ENCODE results near the gene ZFYVE9. TPM values are rescaled to one million over a fixed set of nuclear protein-coding genes. Genes with fewer than 3 reads are reported as not detected.

Gene ZFYVE9
- total and polyA plus RNA-seq, 2 of the 8 experiments (the other 6 are each of a cell fraction or from before 2014, with no cell fraction given) = 5.8 to 26.5 TPM

GRCh38 chr1:52145137-52145536, 3.2 kb downstream of the ZFYVE9 start:
- Histone ChIP-seq H3K14ac (ENCODE audit: insufficient read length) (no peak overlapping the region), H3K9ac (replicated peaks in 1 of 4; ENCODE audit: extremely low read depth in 1 of 4, low read depth in 3 of 4, low read length in 3 of 4) (no peak overlapping the region; a peak in 1 of 7 replicates), H2BK15ac (ENCODE audit: low read length) (no peak overlapping the region), H4K20me1 (replicated peaks in 1 of 2; ENCODE audit: control insufficient read depth in 1 of 2, insufficient read depth in 2 of 2, low read length in 2 of 2) (peaks cover 0 to 2% of the 10 kb centered on the region in 2 experiments), H3K27ac (ENCODE audit: low read depth, low read length) (no peak overlapping the region), H4K5ac (ENCODE audit: insufficient read length, low read depth, low read length) (no peak overlapping the region), H4K91ac (replicated peaks; ENCODE audit: insufficient read length, low read length) (no peak overlapping the region), H3K79me2 (ENCODE audit: control insufficient read depth in 1 of 2, insufficient read depth in 2 of 2, low read length in 2 of 2) (peaks cover 0 to 59% of the 10 kb centered on the region in 2 experiments; a peak in 3 of 4 replicates), H3K56ac (replicated peaks; ENCODE audit: insufficient read length, low read depth, low read length) (no peak overlapping the region), H3K4me2 (ENCODE audit: insufficient read depth in 1 of 2, low read depth in 2 of 2, low read length in 2 of 2) (no peak overlapping the region), H2BK120ac (replicated peaks; ENCODE audit: low read depth, low read length) (no peak overlapping the region), H3K4ac (replicated peaks; ENCODE audit: insufficient read length, low read depth, low read length) (no peak overlapping the region), H3K4me1 (replicated peaks in 1 of 4; ENCODE audit: control insufficient read depth in 3 of 4, insufficient read depth in 4 of 4, low read length in 3 of 4) (no peaks in the 10 kb centered on the region), H3K23me2 (ENCODE audit: low read depth, low read length) (peaks cover 4% of the 10 kb centered on the region; the same call in 1 of the 2 replicates), H3K9me3 (ENCODE audit: insufficient read depth in 2 of 2, low read depth in 1 of 2, low read length in 1 of 2) (no peaks in the 10 kb centered on the region), H3K27me3 (replicated peaks in 1 of 4; ENCODE audit: control insufficient read depth in 3 of 4, extremely low read depth in 1 of 4, insufficient read depth in 3 of 4, low read length in 3 of 4) (no peaks in the 10 kb centered on the region), H4K8ac (ENCODE audit: extremely low read depth, insufficient read depth, low read length) (no peak overlapping the region), H2BK5ac (ENCODE audit: low read depth, low read length) (no peak overlapping the region), H3K36me3 (ENCODE audit: control insufficient read depth in 2 of 4, insufficient read depth in 4 of 4, low read length in 3 of 4) (no peaks in the 10 kb centered on the region), H3K23ac (ENCODE audit: insufficient read length) (no peak overlapping the region), H2AK5ac (ENCODE audit: low read depth, low read length) (no peak overlapping the region), H2BK20ac (ENCODE audit: low read length) (no peak overlapping the region), H3K18ac (ENCODE audit: extremely low read depth, low read length) (no peak overlapping the region), H2AFZ (ENCODE audit: low read length) (no peak overlapping the region), H3K4me3 (ENCODE audit: extremely low read depth in 1 of 4, insufficient read depth in 2 of 4, low read depth in 3 of 4, low read length in 4 of 4) (no peak overlapping the region), H2BK12ac (ENCODE audit: low read depth, low read length) (no peak overlapping the region), H3K79me1 (ENCODE audit: low read depth, low read length) (no peaks in the 10 kb centered on the region)
- whole genome bisulfite sequencing, 2 experiments (ENCODE audit: extremely low coverage in 1 of 2, insufficient coverage in 1 of 2, insufficient read length in 1 of 2, insufficient replicate concordance in 2 of 2, low coverage in 1 of 2, low lambda C conversion rate in 2 of 2, missing lambda C conversion rate in 1 of 2) = 75% methylated on average over 2 of the region's 2 CpGs; no CpG with 5 or more reads in 1 of the 2 experiments
- no peak for DNase-seq (ENCODE audit: low read depth in 1 of 2, low spot score in 2 of 2)
- ChIA-PET CTCF (ENCODE audit: partially characterized antibody) (no interaction called here), POLR2A (ENCODE audit: partially characterized antibody) (interaction anchor here (0.7 to 1.8 kb wide), 2 partner anchors 9 to 206 kb away, joined by 3 to 6 read pairs; no protein-coding TSS in a partner anchor)
- no peak for FAIRE-seq
- TF ChIP-seq MAX (IDR thresholded peaks at IDR 0.05) (no peak), SIRT6 (IDR thresholded peaks at IDR 0.05; ENCODE audit: low read length) (no peak), BACH1 (IDR thresholded peaks at IDR 0.05; ENCODE audit: low read length) (no peak), CHD2 (IDR thresholded peaks at IDR 0.05; ENCODE audit: low read length) (no peak), GABPA (IDR thresholded peaks at IDR 0.05; ENCODE audit: borderline replicate concordance, insufficient read depth, low read length) (no peak), ASH2L (IDR thresholded peaks at IDR 0.05; ENCODE audit: low read length) (no peak), HDAC6 (IDR thresholded peaks at IDR 0.05; ENCODE audit: low read depth, low read length) (no peak), RBBP5 (IDR thresholded peaks at IDR 0.05; ENCODE audit: borderline replicate concordance, low read depth, low read length) (no peak)

All from H1 (cell line).